Limb (tissue), 2 donors: ENCODE measurements around the gene PNLIP.

Experiments used
- DNase-seq, 2 donors: peaks; one replicate each; pipeline ENCODE4 v3.0.0-alpha.2; 2016; ENCODE audit errors: extremely low spot score in 2 of 2

PNLIP gene

DNA sequence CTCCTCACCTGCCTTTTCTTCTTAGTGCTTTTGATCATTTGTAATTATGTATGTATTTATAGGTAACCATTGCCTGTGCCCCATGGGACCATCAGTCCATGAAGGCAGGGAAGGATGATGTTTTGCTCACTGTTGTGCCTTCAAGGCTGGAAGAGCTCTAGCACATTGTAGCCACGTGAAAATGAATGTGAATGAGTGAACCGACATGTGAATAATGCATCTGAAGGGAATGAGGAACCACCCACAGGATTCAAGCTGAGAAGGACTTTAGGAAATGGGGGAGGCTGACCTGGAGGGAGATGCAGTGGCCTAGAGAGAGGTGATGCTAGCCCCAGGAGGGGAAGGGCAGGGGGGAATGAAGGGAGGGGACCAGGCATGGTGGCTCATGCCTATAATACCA is 69.1 kb downstream of the PNLIP start:
- no peak for DNase-seq

DNA sequence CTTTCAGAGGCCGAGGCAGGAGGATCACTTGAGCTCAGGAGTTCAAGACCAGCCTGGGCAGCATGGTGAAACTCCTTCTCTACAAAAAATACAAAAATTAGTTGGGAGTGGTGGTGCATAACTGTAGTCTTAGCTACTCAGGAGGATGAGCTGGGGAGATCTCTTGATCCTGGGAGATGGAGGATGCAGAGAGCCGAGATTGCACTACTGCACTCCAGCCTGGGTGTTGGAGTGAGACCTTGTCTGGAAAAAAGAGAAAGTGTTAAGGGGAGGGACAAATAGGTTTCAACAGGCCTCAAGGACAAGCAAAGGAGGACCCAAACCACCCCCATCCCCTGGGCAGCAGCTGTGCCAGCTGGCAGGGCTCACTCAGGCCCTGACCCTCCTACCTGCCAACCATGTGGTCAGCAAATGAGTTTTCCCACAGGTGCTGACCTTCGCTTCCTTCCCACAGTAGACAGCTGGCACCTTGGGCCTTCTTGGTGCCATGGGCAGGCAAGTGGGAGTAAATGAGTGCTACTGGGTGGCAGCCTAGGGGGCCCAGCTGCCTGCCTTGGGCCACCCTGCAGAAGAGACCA is 69.6 kb downstream of the PNLIP start:
- no peak for DNase-seq
